Mononuclear cell (primary cell): Measurements from ENCODE around the gene NIM1K. TPM values are rescaled to one million over a fixed set of nuclear protein-coding genes. Genes with fewer than 3 reads are reported as not detected.
"Not testable (repeated sequence)": the region's sequence is repeated elsewhere in the genome, so short reads cannot be mapped to it uniquely, and the experiment has no call there.

Source experiments
- H3K27me3 ChIP-seq: 2 replicates; pipeline ENCODE4 v1.6.0; 2011; ENCODE audit warnings: low read length, control low read depth; ENCODE audit not compliant: insufficient read depth
- H3K4me1 ChIP-seq: 2 replicates; pipeline ENCODE4 v1.5.1; 2011; ENCODE audit warnings: mild to moderate bottlenecking, low read length, control low read depth; ENCODE audit not compliant: insufficient read depth
- H3K4me3 ChIP-seq: 2 replicates; pipeline ENCODE4 v1.5.1; 2011; ENCODE audit warnings: mild to moderate bottlenecking, low read length, moderate library complexity
- H3K9me3 ChIP-seq: 2 replicates; pipeline ENCODE4 v1.5.1; 2011; ENCODE audit warnings: low read depth, mild to moderate bottlenecking, control low read depth, low read length
- total RNA-seq: library from RNA; depleted of rRNA; stranded (reverse); fragments of >200 nt; gene quantifications from one replicate; pipeline ENCODE4 v1.2.3, GENCODE V29; 2012

Gene NIM1K
- total RNA-seq, 1 donor: 0.21 TPM

DNA sequence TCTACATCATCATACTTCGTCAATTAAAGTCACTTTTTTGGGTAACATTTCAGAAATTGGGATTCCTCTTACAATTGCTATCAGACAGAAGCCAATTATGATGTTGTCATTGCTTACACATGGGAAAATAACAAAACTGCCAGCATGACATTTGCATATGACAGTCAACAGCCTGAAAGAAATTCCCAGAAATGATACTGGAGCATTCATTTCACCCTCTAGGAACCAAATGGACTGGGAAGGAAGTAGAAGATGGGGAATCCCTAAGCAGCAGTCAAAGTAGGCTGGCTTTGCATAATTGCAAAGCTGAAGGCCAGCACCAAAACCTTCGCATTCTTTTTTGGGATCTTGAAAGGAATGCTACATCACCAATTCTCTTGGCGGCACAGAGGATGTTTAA is 110.5 kb downstream of the NIM1K start:
- Histone ChIP-seq H3K4me1 (peaks cover 4% of the 10 kb centered on the region), H3K4me3 (no peak overlapping the region), H3K9me3 (no peaks in the 10 kb centered on the region), H3K27me3 (no peaks in the 10 kb centered on the region)

DNA sequence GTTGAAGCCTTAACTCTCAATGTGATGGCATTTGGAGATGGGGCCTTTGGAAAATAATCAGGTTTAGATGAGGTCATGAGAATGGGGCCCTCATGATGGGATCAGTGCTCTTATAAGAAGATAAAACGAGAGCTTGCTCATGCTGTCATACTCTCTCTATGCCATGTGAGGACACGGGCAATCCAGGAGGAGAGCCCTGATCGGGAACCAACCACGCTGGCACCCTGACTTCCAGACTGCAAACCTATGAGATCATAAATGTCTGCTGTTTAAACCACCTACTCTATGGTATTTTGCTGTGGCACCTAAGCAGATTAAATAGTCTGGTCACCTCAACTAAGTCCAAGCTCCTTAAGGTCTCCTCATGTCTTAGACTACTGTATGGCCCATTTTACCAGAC is 111.2 kb downstream of the NIM1K start:
- no peak overlapping the region for H3K4me3 ChIP-seq
- H3K4me1 ChIP-seq: peaks cover 4% of the 10 kb centered on the region
- no peaks in the 10 kb centered on the region for H3K9me3 ChIP-seq
- H3K27me3 ChIP-seq: no peaks in the 10 kb centered on the region

- Histone ChIP-seq H3K27me3 (no peaks in the 10 kb centered on the region), H3K4me1 (peaks cover 4% of the 10 kb centered on the region), H3K9me3 (no peaks in the 10 kb centered on the region), H3K4me3 (no peak overlapping the region)
These were observed 112.5 kb downstream of the NIM1K start for GRCh38 chr5:43304525-43304924.

GRCh38 chr5:43305948-43306565 is 114.0 kb downstream of the NIM1K start:
- no peaks in the 10 kb centered on the region for H3K9me3 ChIP-seq
- H3K4me1 ChIP-seq: peaks cover 4% of the 10 kb centered on the region
- H3K4me3 ChIP-seq: no peak overlapping the region
- no peaks in the 10 kb centered on the region for H3K27me3 ChIP-seq

- not testable (repeated sequence) for H3K9me3 ChIP-seq, H3K27me3 ChIP-seq, H3K4me3 ChIP-seq, H3K4me1 ChIP-seq
These were observed 114.9 kb downstream of the NIM1K start for GRCh38 chr5:43306954-43307353.

DNA sequence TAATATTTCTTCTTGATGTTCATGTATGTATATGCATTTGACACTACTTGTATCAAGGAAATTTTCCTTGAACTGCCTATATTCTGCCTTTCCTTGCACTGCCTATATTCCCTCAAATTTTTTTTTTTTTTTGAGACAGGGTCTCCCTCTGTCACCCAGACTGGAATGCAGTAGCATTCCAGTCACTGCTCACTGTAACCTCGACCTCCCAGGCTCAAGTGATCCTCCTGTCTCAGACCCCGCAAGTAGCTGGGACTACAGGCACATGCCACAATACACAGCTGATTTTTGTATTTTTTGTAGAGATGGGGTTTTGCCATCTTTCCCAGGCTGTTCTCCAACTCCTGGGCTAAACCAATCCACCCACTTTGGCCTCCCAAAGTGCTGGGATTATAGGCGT is 117.1 kb downstream of the NIM1K start:
- peaks cover 21% of the 10 kb centered on the region for H3K4me1 ChIP-seq
- H3K4me3 ChIP-seq: no peak overlapping the region
- no peaks in the 10 kb centered on the region for H3K9me3 ChIP-seq
- H3K27me3 ChIP-seq: no peaks in the 10 kb centered on the region

DNA sequence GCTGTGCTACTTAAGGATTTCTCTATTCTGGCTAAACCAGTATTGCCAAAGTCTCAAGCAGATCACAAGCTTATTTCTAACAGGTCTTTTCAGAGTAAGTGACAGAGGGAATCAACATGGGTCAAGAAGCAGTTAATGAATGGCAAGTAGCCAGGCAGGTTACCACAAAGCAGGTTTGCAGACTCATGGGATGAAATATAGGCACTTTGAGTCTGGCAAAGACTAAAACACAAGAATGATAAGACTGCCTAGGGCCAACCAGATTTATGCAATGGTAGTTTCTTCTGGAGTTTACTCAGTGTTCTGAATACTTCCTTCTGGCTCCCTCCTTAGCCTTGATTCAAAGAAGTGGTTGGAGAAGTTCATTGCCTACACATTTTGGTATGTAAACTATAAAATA is 117.6 kb downstream of the NIM1K start:
- no peaks in the 10 kb centered on the region for H3K9me3 ChIP-seq
- H3K4me3 ChIP-seq: no peak overlapping the region
- H3K27me3 ChIP-seq: no peaks in the 10 kb centered on the region
- peaks cover 22% of the 10 kb centered on the region for H3K4me1 ChIP-seq

- no peaks in the 10 kb centered on the region for H3K9me3 ChIP-seq
- H3K4me3 ChIP-seq: peak overlapping the region; percentile 69
These were observed 120.1 kb downstream of the NIM1K start for GRCh38 chr5:43312076-43312661.

GRCh38 chr5:43312699-43313034 is 120.6 kb downstream of the NIM1K start:
- Histone ChIP-seq H3K9me3 (no peaks in the 10 kb centered on the region), H3K4me1 (peaks cover 19% of the 10 kb centered on the region), H3K4me3 (peak overlapping the region; percentile 69), H3K27me3 (no peaks in the 10 kb centered on the region)

More at GRCh38 chr5:43312076-43312661, 120.1 kb downstream of the NIM1K start:
- peaks cover 19% of the 10 kb centered on the region for H3K4me1 ChIP-seq
- no peaks in the 10 kb centered on the region for H3K27me3 ChIP-seq

DNA sequence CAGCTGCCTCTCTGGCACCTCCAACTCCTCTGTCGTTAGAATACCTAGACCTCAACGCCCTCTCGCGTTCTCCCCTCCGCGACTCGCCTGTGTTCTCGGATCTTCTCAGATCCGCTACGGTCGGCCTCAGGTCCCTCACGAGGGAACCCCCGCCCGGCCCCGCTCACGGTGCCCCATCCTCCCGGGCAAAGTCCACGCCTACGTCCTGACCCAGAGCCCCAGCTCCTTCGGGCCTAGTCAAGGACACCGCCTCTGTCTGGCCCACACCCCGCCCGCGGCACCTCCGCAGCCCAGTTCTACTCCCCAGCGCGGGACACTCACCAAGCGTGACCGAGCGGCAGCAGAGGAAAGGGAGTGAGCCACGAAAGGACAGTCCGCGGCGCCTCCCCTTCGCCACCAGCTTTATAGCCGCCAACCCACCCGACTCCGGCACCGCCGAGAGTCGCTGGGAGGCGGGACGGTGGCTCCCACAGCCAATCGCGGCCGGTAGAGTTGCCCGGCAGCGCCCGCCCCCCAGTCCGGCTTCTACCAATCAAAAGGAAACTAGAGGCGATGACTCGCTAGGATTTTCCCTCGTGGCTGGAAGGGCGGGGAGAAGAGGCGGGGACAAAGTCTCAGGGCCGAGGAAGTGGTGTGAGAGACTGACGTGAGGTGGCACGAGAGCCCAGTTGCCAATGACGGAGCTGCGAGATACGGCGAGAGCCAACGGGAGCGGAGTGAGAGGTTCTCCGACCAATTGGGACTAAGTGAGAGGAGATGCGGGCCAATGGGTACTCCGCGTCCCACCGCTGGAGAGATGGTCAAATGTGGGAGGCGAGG is 121.2 kb downstream of the NIM1K start, which contains the start of gene HMGCS1:
Gene HMGCS1, minus strand, starts transcription at position 378 of the 819 bp plus-strand sequence. CDS start 14,447 bp downstream, outside the sequence.
- Histone ChIP-seq H3K4me1 (peaks cover 19% of the 10 kb centered on the region), H3K27me3 (no peaks in the 10 kb centered on the region), H3K9me3 (no peaks in the 10 kb centered on the region), H3K4me3 (peak within 1 kb of the TSS; percentile 69)

DNA sequence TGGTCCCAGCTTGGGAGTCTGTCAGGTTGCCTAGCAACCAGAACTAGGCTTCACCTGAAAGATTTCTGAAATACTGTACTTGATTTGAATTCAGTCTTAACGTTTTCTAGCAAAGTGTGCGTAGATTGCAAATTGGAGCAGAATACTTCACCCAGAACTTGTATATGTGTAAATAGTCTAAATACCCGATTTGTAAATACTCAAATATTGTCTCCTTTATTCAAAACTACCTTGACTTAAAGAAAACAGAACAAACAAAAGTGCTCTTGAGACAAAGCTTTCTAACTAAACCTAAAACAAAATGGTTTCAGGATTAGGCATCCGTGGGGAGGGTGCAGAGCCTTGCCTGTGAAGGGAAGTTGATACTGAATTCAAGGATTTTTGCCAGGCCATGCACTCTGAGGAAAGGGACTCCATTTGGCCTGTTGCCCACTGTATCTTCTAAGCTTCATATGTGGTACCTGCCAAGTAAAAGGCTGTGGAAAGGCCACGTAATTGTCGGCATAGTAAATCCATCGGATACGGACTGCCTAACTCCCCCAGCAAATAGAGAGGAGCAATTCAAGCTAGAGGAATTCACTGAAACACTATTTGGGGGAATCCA is 121.9 kb downstream of the NIM1K start:
- Histone ChIP-seq H3K9me3 (no peaks in the 10 kb centered on the region), H3K27me3 (no peaks in the 10 kb centered on the region), H3K4me1 (peaks cover 19% of the 10 kb centered on the region), H3K4me3 (peak overlapping the region; percentile 69)

DNA sequence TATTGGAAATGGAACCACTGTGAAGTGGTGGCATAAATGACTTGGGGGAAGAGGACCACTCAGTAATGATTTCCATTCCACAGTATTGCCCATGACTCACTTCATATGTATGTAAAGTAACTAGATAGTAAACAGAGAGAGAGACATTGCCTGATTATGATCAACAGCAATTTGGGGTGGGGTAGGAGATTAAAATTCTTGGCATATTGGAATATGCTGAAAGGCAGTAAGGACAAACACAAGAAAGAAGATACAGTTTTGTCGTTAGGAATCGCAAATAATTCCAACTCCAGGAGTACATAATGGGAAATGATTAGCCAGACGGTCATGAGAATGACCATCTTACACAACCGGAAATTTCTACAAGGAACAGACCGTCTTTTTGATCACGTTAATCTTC is 122.7 kb downstream of the NIM1K start:
- H3K27me3 ChIP-seq: no peaks in the 10 kb centered on the region

GRCh38 chr5:43315263-43315662 is 123.2 kb downstream of the NIM1K start:
- Histone ChIP-seq H3K27me3 (no peaks in the 10 kb centered on the region), H3K4me3 (no peak overlapping the region), H3K9me3 (no peaks in the 10 kb centered on the region), H3K4me1 (peaks cover 19% of the 10 kb centered on the region)

More for the DNA sequence above, 122.7 kb downstream of the NIM1K start:
- H3K4me3 ChIP-seq: no peak overlapping the region
- no peaks in the 10 kb centered on the region for H3K9me3 ChIP-seq
- peaks cover 19% of the 10 kb centered on the region for H3K4me1 ChIP-seq

- H3K9me3 ChIP-seq: no peaks in the 10 kb centered on the region
- H3K4me3 ChIP-seq: no peak overlapping the region
- no peaks in the 10 kb centered on the region for H3K27me3 ChIP-seq
- peaks cover 19% of the 10 kb centered on the region for H3K4me1 ChIP-seq
These were observed 123.7 kb downstream of the NIM1K start for GRCh38 chr5:43315682-43316081.

DNA sequence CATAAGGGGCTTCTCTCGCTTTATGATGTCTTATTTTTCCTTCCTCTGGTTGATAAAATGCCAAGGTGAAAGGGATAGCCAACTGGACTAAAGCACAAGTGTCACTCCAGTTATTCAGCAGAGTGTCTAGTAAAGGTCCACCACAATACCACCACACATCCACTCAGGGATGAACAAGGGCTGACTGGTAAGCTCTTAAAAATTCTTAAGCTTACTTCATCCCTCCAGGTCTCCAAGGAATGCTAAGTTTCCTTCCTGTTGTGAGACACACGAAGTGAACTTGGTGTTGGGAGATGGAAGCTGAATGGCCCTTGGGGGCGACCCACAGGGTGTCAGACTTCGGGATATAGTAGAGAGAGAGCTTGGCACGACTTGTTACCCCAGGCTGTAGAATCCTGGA is 124.4 kb downstream of the NIM1K start:
- no peak overlapping the region for H3K4me3 ChIP-seq
- no peaks in the 10 kb centered on the region for H3K27me3 ChIP-seq
- no peaks in the 10 kb centered on the region for H3K9me3 ChIP-seq
- H3K4me1 ChIP-seq: peaks cover 19% of the 10 kb centered on the region
